Fibroblast of pulmonary artery (primary cell): ENCODE data around the gene UACA.

Source experiments
- DNase-seq: peaks from one replicate; pipeline ENCODE4 v3.0.0-alpha.2; 2010; ENCODE audit warnings: low read depth
- H3K4me3 ChIP-seq: replicated peaks from 2 replicates; pipeline ENCODE4 v1.5.1; 2011; ENCODE audit warnings: low read depth, mild to moderate bottlenecking, control low read depth, low read length, moderate library complexity
- TF ChIP-seq, protein P1 (sequence below): IDR thresholded peaks from 2 replicates; pipeline ENCODE4 v1.5.1; 2011; ENCODE audit warnings: mild to moderate bottlenecking, control low read depth, low read length, inconsistent platforms; ENCODE audit errors: missing control alignments

Gene UACA

DNA sequence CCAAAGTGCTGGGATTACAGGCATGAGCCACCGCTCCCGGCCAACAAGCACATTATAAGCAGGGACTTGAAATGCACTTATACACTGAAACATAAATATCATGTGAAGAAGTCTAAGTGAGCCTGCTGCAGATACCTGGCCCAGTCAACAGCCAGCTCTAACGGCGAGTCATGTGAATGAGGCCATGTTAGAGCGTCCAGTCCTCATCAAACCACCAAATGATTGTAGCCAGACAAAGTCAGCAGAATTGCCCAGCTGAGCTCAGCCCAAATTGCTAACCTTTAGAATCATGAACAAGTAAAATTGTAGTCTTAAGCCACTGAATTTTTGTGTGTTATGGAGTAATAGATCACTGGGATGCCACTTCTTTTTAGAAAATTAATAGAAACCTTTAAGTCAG, 37.8 kb upstream of the UACA start:
- no peak overlapping the region for H3K4me3 ChIP-seq
- no peak for DNase-seq
- TF ChIP-seq, protein P1, sequence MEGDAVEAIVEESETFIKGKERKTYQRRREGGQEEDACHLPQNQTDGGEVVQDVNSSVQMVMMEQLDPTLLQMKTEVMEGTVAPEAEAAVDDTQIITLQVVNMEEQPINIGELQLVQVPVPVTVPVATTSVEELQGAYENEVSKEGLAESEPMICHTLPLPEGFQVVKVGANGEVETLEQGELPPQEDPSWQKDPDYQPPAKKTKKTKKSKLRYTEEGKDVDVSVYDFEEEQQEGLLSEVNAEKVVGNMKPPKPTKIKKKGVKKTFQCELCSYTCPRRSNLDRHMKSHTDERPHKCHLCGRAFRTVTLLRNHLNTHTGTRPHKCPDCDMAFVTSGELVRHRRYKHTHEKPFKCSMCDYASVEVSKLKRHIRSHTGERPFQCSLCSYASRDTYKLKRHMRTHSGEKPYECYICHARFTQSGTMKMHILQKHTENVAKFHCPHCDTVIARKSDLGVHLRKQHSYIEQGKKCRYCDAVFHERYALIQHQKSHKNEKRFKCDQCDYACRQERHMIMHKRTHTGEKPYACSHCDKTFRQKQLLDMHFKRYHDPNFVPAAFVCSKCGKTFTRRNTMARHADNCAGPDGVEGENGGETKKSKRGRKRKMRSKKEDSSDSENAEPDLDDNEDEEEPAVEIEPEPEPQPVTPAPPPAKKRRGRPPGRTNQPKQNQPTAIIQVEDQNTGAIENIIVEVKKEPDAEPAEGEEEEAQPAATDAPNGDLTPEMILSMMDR: no peak

DNA sequence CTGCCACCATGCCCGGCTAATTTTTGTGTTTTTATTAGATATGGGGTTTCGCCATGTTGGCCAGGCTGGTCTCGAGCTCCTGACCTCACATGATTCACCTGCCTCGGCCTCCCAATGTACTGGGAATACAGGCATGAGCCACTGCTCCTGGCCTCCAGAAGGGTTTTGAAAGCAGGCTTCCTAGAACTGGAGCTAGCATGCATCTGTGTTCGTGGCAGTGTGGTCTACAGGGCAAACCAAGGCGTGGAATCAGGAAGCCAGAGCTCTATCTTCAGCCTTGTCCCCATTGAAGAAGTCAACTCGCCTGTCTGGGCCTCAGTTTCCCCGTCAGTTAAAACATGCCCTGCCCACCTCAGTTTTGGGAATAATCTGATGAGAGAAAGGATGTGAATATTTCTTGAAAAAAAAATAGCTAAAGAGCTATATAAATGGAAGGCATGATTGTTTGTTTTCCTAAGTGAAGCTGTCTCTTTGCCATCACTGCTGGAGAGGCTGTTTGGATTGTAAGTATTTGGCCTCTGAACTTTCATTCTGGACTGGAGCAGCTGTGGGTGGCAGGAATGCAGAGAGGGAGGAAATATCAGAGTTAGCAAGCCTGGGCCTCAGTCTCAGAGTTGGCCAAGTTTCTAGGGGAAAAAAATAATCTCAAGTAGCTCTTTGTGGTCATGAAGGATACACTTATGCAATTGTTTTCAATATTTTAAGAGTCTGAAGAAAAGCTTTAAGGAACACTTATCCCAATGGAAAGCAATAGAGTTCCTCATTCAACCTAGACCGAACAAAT, 36.5 kb upstream of the UACA start:
- no peak overlapping the region for H3K4me3 ChIP-seq
- TF ChIP-seq, protein P1: no peak
- DNase-seq: peak; percentile 98

DNA sequence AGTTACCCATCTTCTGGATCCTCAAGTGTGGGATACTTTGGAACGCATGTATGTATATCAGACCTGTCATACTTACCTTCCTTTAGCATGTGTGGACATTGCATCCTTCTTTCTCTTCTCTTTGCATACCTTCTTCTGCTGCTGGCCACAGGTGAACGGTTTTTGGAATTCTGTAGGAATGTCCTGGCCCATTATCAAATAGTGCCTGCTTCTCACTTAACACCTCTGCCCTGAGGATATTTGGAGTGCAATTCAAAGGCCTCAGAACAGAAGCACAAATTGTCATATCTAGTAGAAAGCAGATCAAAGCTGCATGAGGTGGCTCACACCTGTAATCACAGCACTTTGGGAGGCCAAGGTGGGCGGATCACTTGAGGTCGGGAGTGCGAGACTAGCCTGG, 34.1 kb upstream of the UACA start:
- H3K4me3 ChIP-seq: no peak overlapping the region
- TF ChIP-seq, protein P1: no peak
- DNase-seq: no peak

DNA sequence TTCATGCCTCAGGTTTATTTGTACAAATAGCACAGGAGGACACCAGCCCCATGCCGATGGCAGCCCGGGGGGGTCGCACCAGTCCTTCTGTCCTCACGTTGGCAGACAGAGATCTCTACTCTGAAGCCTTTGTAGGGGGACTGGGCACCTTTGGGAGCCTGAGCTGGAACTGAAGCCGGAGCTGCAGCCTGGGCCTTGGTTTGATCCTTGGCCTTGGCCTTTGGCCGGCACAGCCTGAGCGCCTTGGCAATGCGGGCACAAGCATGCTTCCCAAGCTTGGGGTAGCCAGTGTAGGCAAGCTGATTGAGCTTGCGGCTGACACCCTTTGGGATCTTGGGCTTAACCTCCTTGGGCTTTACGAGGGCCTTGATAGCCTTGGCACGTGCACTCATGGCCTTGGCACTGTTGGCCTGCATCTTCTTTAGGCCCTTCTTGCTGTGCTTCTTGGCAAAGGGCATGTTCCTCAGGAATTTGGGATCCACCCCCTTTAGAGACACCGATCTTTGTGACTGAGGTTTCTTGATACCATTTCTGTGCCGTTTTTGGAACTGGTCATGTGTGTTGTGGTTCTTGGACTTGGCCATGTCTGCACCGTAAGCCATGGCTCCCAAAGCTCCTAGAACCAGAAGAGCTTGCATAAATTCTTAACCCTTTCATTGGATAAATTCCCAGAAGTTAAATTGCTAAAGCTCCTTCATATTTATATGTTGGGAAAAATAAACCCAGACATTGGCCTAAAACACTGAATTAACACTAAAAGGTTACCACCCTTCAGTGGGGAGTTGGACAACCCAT, 33.4 kb upstream of the UACA start:
- TF ChIP-seq, protein P1: no peak

DNA sequence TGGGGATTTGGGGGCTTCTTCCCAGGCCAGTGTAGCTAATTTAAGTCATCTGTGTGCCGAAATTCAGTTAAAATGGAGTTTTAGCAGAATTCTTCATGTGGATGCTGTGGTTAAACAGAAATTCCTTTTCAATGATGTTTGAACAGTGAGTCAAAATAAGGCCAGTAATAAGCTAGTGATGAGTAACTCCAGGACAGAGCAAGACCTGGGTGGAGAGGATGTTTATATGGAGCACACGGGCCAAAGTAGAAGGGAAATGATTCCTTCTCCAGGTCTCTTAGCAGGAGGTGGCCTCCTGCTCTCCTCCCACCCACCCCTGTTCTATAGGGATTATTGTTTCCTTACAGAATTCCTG, 31.9 kb upstream of the UACA start:
- peak; percentile 91 for DNase-seq

More for the DNA sequence above, 33.4 kb upstream of the UACA start:
- no peak overlapping the region for H3K4me3 ChIP-seq
- no peak for DNase-seq

DNA sequence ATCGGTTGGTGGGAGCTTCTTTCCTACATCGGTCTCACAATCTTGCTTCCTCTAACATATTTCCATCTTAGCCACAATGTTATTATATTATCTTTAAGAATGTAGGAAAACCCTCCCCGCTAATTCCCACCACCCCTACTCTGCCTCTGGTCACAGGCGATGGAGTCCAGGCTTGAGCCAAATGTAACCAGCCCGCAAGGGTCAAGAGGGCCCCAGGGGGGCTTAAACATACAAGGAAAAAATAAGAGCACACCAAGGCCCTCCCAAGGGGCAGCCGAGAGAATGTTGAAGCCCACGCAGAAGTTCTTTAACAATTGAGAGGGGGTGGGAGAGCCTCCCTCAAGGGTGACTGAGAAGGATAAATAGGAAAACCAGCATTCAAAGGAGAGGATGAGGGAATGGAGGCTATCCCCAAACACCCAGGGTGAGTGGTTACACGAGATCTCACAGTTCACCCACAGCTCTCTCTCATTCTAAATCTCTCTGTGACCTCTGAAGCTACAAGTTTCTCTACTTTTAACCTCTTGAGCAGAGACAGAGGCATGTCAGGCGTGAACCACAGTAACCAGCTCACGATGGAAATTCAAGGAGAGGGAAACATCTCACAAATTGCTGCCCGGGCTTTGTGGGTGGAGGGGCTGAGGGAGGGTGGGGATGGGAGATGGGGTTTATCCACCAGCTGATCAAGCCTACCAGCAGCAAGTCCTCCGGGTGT, 31.4 kb upstream of the UACA start:
- TF ChIP-seq, protein P1: no peak
- peak; percentile 49 for DNase-seq
- H3K4me3 ChIP-seq: no peak overlapping the region

More for the DNA sequence above, 31.9 kb upstream of the UACA start:
- H3K4me3 ChIP-seq: no peak overlapping the region
- TF ChIP-seq, protein P1: no peak
